Panc1 (cell line): ENCODE data around the gene RSL24D1. TPM values are rescaled to one million over a fixed set of nuclear protein-coding genes. Genes with fewer than 3 reads are reported as not detected.

ENCODE experiments used
- ATAC-seq: fragments of 200-7000 bp; cut with Tn5 transposase; 2 replicates; pipeline ENCODE4 v1.9.1; 2020; ENCODE audit warnings: mild to moderate bottlenecking, moderate library complexity
- Bru-seq: library from RNA; stranded (reverse); fragments of 400-500 nt; gene quantifications from one replicate; lab custom pipeline; 2021; lab: Mats Ljungman, UMichigan
- BruChase-seq, 2 experiments: library from RNA; stranded (reverse); fragments of 400-500 nt; gene quantifications; one replicate each; lab custom pipeline; 2021; lab: Mats Ljungman, UMichigan
- BruUV-seq: library from RNA; stranded (reverse); fragments of 400-500 nt; replicated peaks from 2 replicates; lab custom pipeline; 2021; lab: Mats Ljungman, UMichigan
- CTCF ChIA-PET: fragments of 300-600 bp; sonication (Branson Sonifier 250); formaldehyde crosslinking; loops from one replicate; lab custom pipeline; 2022; ENCODE audit warnings: antibody characterized with exemption; lab: Charles Lee
- POLR2A ChIA-PET: fragments of 300-600 bp; sonication (Branson Sonifier 250); formaldehyde crosslinking; loops from one replicate; lab custom pipeline; 2022; ENCODE audit warnings: antibody characterized with exemption; lab: Charles Lee
- DNase-seq: peaks from one replicate; pipeline ENCODE4 v3.0.0-alpha.2; 2010; ENCODE audit warnings: low read depth, low spot score
- H3K27ac ChIP-seq: 2 replicates; pipeline ENCODE4 v1.5.1; 2011; ENCODE audit warnings: mild to moderate bottlenecking, low read length, inconsistent platforms
- H3K27me3 ChIP-seq: fragments of 200-500 bp; sonication (Bioruptor generic); 2 replicates; pipeline ENCODE4 v1.6.0; 2014; ENCODE audit warnings: low read length, inconsistent platforms; ENCODE audit not compliant: control insufficient read depth, insufficient read depth
- H3K36me3 ChIP-seq: fragments of 200-500 bp; sonication (Bioruptor generic); 2 replicates; pipeline ENCODE4 v1.5.1; 2014; ENCODE audit warnings: inconsistent platforms, mild to moderate bottlenecking, low read length, moderate library complexity; ENCODE audit not compliant: control insufficient read depth, insufficient read depth
- H3K4me1 ChIP-seq: 2 replicates; pipeline ENCODE4 v1.5.1; 2011; ENCODE audit warnings: inconsistent platforms, mild to moderate bottlenecking, low read length, moderate library complexity; ENCODE audit not compliant: control insufficient read depth, insufficient read depth
- H3K4me3 ChIP-seq, 2 experiments: 2 replicates each; pipeline ENCODE4 v1.5.1; 2011 to 2012; ENCODE audit warnings: low read depth in 2 of 2, low read length in 2 of 2, mild to moderate bottlenecking in 2 of 2, inconsistent platforms in 1 of 2, moderate library complexity in 1 of 2
- H3K9me3 ChIP-seq: fragments of 200-500 bp; sonication (Bioruptor generic); 2 replicates; pipeline ENCODE4 v1.5.1; 2014; ENCODE audit warnings: low read depth, mild to moderate bottlenecking, inconsistent platforms, low read length, moderate library complexity; ENCODE audit not compliant: control insufficient read depth, insufficient read depth
- POLR2AphosphoS5 ChIP-seq: IDR thresholded peaks from 2 replicates; pipeline ENCODE4 v1.6.1; 2012; ENCODE audit warnings: mild to moderate bottlenecking, low read depth, low read length, moderate library complexity
- SIN3A ChIP-seq: IDR thresholded peaks from 2 replicates; pipeline ENCODE4 v1.6.1; 2012; ENCODE audit warnings: low read depth, mild to moderate bottlenecking, low read length, moderate library complexity, borderline replicate concordance; ENCODE audit not compliant: insufficient read depth
- TCF7L2 ChIP-seq: IDR thresholded peaks from 2 replicates; pipeline ENCODE4 v1.6.1; 2011; ENCODE audit warnings: mild to moderate bottlenecking, low read depth, low read length, inconsistent platforms
- in situ Hi-C: cut with HindIII; loops from 2 replicates; pipeline ENCODE4 v1.10.0; 2016; ENCODE audit warnings: low sequenced_read_pairs, low pct_unique_long_range_greater_than_20kb
- intact Hi-C: fragments of 100-400 bp; cut with micrococcal nuclease; formaldehyde crosslinking; loops from one replicate; pipeline ENCODE4 v1.10.0; 2022; ENCODE audit not compliant: unreplicated experiment
- long read RNA-seq: library from polyadenylated mRNA; unstranded; transcript quantifications from one replicate; pipeline ENCODE4 v2.0.0, GENCODE V29; 2021; ENCODE audit not compliant: unreplicated experiment
- polyA plus RNA-seq: library from polyadenylated mRNA; unstranded; fragments of >200 nt; gene quantifications from one replicate; pipeline ENCODE4 v1.2.1, GENCODE V29; 2012; ENCODE audit warnings: missing spikeins; ENCODE audit not compliant: insufficient read length
- total RNA-seq: library from RNA; stranded (reverse); gene quantifications from one replicate; pipeline ENCODE4 v1.2.1, GENCODE V29; 2021; ENCODE audit not compliant: unreplicated experiment
- TF ChIP-seq, protein P1 (sequence below): fragments of 450-650 bp; IDR thresholded peaks from 2 replicates; pipeline ENCODE4 v1.5.1; 2017; ENCODE audit warnings: mild to moderate bottlenecking
- TF ChIP-seq, protein P2 (sequence below), 2 experiments: IDR thresholded peaks; 2 replicates each; pipeline ENCODE4 v1.6.1; 2011 to 2012; ENCODE audit warnings: low read depth in 2 of 2, control low read depth in 1 of 2, low read length in 1 of 2, mild to moderate bottlenecking in 1 of 2, moderate library complexity in 1 of 2; ENCODE audit not compliant: insufficient read depth in 1 of 2

RSL24D1 gene
- 59.8 TPM for total RNA-seq
- polyA plus RNA-seq: 52.0 TPM
- Bru-seq, nascent RNA: percentile 96 among the genes with signal in this experiment
- BruChase-seq, experiment 1, labeled RNA remaining after a 2-hour chase: percentile 93 among the genes with signal in this experiment
- BruChase-seq, experiment 2, labeled RNA remaining after a 6-hour chase: percentile 97 among the genes with signal in this experiment
- long read RNA-seq, transcript RSL24D1-201 (6 exons, 2,015 nt): major isoform, 107 of 119 reads
- long read RNA-seq, partial matches to known transcripts: 3 of 119 reads
- long read RNA-seq, other reads (novel, unspliced or antisense): 9 of 119 reads

DNA sequence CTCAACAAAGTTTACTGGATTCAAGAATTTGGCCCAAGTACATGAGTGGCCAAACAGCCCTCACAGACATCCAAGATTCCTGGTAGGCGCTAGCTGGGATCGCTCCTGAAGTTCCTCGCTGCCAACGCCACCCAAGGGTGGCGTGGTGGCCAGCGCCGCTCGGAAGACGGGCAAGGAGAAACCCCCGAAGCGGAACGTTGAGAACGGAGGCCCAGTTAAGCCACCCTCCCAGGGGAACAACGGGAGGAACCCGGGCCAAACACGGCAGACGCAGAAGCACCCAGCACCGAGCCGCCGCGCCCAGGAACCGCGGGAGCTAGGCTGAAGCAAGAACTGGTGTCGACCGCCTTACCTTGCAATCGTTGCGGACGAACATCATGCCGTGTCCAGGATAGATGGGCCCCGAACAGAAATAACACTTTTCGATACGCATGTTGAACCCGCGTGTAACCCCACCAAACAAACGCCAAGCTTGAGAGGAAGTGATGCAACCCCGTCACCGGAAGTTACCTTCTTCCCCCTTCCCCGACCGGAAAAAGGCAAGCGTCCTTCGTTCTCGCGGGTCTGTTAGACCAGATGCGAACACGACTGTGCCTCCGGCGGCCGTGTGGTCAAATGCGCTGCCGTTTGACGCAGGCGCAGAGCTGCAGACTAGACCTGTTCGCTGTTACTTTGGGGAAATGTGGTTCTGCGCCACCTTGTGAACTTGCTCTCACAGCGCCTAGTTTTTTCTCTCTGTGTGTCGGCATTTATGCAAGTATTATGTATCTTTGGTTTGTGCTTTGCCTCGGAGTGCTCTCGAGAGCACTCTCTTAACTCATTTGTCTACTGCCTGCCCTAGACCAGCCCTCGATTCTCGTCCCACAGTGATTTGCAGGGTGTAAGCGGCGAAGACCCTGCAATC is at the start of gene RSL24D1:
Gene RSL24D1 (minus strand): TSS at position 484 of the 904 bp plus-strand sequence. CDS start 51 bp downstream, at position 433.
- peaks cover 20% of the 10 kb centered on the region; the same call in 1 of the 2 replicates for H3K4me1 ChIP-seq
- peak; percentile 94 for TF ChIP-seq POLR2AphosphoS5
- TF ChIP-seq, protein P1, sequence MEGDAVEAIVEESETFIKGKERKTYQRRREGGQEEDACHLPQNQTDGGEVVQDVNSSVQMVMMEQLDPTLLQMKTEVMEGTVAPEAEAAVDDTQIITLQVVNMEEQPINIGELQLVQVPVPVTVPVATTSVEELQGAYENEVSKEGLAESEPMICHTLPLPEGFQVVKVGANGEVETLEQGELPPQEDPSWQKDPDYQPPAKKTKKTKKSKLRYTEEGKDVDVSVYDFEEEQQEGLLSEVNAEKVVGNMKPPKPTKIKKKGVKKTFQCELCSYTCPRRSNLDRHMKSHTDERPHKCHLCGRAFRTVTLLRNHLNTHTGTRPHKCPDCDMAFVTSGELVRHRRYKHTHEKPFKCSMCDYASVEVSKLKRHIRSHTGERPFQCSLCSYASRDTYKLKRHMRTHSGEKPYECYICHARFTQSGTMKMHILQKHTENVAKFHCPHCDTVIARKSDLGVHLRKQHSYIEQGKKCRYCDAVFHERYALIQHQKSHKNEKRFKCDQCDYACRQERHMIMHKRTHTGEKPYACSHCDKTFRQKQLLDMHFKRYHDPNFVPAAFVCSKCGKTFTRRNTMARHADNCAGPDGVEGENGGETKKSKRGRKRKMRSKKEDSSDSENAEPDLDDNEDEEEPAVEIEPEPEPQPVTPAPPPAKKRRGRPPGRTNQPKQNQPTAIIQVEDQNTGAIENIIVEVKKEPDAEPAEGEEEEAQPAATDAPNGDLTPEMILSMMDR: peak; percentile 69
- 0 out of 2 replicates have a peak, but pooled peaks have one; percentile 55 for TF ChIP-seq SIN3A
- TF ChIP-seq, protein P2, sequence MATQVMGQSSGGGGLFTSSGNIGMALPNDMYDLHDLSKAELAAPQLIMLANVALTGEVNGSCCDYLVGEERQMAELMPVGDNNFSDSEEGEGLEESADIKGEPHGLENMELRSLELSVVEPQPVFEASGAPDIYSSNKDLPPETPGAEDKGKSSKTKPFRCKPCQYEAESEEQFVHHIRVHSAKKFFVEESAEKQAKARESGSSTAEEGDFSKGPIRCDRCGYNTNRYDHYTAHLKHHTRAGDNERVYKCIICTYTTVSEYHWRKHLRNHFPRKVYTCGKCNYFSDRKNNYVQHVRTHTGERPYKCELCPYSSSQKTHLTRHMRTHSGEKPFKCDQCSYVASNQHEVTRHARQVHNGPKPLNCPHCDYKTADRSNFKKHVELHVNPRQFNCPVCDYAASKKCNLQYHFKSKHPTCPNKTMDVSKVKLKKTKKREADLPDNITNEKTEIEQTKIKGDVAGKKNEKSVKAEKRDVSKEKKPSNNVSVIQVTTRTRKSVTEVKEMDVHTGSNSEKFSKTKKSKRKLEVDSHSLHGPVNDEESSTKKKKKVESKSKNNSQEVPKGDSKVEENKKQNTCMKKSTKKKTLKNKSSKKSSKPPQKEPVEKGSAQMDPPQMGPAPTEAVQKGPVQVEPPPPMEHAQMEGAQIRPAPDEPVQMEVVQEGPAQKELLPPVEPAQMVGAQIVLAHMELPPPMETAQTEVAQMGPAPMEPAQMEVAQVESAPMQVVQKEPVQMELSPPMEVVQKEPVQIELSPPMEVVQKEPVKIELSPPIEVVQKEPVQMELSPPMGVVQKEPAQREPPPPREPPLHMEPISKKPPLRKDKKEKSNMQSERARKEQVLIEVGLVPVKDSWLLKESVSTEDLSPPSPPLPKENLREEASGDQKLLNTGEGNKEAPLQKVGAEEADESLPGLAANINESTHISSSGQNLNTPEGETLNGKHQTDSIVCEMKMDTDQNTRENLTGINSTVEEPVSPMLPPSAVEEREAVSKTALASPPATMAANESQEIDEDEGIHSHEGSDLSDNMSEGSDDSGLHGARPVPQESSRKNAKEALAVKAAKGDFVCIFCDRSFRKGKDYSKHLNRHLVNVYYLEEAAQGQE (IDR thresholded peaks at IDR 0.05; ENCODE audit: insufficient read depth in 1 of 2, low read depth in 2 of 2, low read length in 1 of 2): 0 out of 4 replicates have a peak, but pooled peaks of 1 of the 2 experiments have one; percentile 4
- TF ChIP-seq TCF7L2: 0 out of 2 replicates have a peak, but pooled peaks have one; percentile 43
- peak within 1 kb of the TSS; percentile 97 for H3K27ac ChIP-seq
- CTCF ChIA-PET: interaction anchor here (0.6 kb wide), 1 partner anchor 1233 kb away, joined by 3 read pairs; no protein-coding TSS in a partner anchor
- H3K4me3 ChIP-seq: peak within 1 kb of the TSS; percentile 74 to 98
- TSS peak; percentile 86 for BruUV-seq
- intact Hi-C loops (no loop called here), in situ Hi-C loops (no loop called here)
- peak; percentile 99 for ATAC-seq
- no peaks in the 10 kb centered on the region for H3K27me3 ChIP-seq
- POLR2A ChIA-PET: interaction anchor here (0.6 kb wide), 3 partner anchors 135 to 622 kb away, joined by 3 read pairs; no protein-coding TSS in a partner anchor
- DNase-seq: peak; percentile 98
- H3K9me3 ChIP-seq: no peaks in the 10 kb centered on the region; the same call in 1 of the 2 replicates
- H3K36me3 ChIP-seq: peaks cover 17% of the 10 kb centered on the region

DNA sequence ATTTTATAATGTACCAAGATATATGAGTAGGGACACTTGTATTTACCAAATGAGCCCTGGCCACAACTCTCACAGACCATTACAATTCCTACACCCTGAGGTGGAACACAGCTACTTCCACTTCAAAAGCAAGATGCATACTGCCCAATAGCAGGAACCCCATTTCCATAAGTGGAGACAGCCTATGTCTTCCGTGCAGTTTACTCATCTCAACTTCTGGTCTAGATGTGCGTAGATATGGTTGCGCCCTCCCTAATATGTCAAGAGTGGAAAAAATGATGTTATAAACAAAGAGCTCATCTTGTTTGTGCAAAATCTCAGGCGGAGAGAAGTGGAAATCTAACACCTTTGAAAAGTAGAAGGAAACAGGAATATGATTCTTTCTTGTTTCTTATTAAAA is 48.3 kb upstream of the RSL24D1 start:
- no TSS peak for BruUV-seq
- CTCF ChIA-PET: no interaction called here
- intact Hi-C loops (no loop called here), in situ Hi-C loops (no loop called here)
- no peak overlapping the region for H3K27ac ChIP-seq
- POLR2A ChIA-PET: interaction anchor here (0.6 kb wide), 1 partner anchor 43 kb away, joined by 3 read pairs; no protein-coding TSS in a partner anchor
- ATAC-seq (no peak), DNase-seq (no peak)
- no peak overlapping the region for H3K4me3 ChIP-seq
- H3K27me3 ChIP-seq: no peaks in the 10 kb centered on the region
- H3K4me1 ChIP-seq: no peaks in the 10 kb centered on the region
- TF ChIP-seq TCF7L2: no peak
- TF ChIP-seq, protein P1: no peak
- TF ChIP-seq SIN3A: no peak
- TF ChIP-seq, protein P2 (IDR thresholded peaks at IDR 0.05; ENCODE audit: insufficient read depth in 1 of 2, low read depth in 2 of 2, low read length in 1 of 2): no peak
- TF ChIP-seq POLR2AphosphoS5: no peak
- H3K9me3 ChIP-seq: no peaks in the 10 kb centered on the region
- H3K36me3 ChIP-seq: no peaks in the 10 kb centered on the region
